Fibroblast of skin of back (primary cell): ENCODE measurements around the gene SLCO4A1.

Source experiments
- DNase-seq: peaks from one replicate; pipeline ENCODE4 v3.0.0-alpha.2; 2013

SLCO4A1 gene

GRCh38 chr20:62606551-62607201 lies 35.6 kb upstream of the SLCO4A1 start:
- no peak for DNase-seq

GRCh38 chr20:62607366-62608217 lies 34.7 kb upstream of the SLCO4A1 start:
- no peak for DNase-seq

DNA sequence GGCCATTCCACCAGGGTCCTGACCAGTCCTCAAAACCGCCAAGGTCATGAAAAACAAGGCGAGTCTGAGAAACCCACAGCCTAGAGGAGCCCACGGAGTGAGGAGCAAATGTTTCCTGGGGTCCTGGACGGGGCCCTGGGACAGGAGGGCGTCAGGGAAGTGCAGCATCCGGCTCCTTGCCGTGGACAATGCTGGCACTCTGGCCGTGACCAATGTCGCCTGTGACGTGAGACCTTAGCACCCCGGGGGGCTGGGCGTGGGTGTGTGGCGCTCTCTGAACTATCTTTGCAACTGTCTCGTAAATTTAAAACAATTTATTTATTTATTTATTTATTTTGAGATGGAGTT lies 34.1 kb upstream of the SLCO4A1 start:
- no peak for DNase-seq

GRCh38 chr20:62609279-62609720 lies 33.0 kb upstream of the SLCO4A1 start:
- DNase-seq, result no peak

- no peak for DNase-seq
Observed at GRCh38 chr20:62609811-62610757, 32.2 kb upstream of the SLCO4A1 start.

- DNase-seq, result no peak
Observed at GRCh38 chr20:62611012-62611411, 31.3 kb upstream of the SLCO4A1 start.

DNA sequence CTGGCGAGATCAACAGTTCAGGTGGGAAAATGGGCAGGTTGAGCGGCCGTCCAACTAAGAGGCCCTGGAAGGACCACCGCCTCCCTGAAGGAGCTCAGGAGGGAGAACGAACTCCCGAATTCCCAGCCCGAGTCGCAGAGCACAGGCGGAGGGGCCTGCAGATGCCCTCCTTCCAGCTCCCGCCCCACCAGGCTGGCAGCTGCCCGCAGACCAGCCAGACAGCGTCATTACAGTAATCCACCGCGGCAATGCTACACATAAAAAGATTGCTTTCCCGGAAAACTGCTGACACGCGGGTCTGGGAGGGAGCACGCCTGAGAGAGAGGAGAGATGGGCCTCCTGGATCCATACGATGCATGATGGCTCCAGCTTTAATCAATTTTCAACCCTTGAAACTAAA lies 30.5 kb upstream of the SLCO4A1 start:
- no peak for DNase-seq

GRCh38 chr20:62614085-62614960 lies 28.0 kb upstream of the SLCO4A1 start:
- DNase-seq, result no peak

DNA sequence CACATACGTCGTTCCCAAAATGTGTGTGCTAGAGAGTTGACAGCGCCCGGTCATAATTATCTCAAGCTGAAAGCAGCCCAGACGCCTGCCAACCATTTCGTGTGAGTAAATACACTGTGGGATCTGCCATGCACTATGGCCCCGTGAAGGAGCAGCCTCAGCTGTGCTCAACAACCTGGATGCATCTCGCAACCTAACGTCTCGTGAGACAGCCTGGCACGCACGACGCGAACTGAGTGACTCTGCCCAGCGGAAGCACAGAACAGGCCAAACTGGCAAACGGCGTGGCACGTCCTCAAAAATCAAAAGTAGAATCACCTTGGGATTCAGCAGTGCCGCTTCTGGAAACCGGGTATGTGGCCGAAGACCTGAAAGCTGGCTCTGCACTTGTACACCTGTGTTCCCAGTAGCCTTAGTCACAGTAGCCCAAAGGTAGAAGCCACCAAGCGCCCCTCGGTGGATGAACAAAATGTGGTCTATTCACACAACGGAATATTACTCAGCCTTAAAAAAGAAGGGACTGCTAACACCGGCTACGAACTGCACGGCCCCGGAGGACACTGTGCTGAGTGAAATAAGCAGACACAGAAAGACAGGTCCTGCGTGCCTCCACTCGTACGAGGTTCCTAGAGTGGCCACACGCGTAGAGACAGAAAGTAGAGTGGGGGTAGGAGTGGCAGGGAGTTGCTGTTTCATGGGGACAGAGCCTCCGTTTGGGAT lies 27.2 kb upstream of the SLCO4A1 start:
- DNase-seq, result no peak

DNA sequence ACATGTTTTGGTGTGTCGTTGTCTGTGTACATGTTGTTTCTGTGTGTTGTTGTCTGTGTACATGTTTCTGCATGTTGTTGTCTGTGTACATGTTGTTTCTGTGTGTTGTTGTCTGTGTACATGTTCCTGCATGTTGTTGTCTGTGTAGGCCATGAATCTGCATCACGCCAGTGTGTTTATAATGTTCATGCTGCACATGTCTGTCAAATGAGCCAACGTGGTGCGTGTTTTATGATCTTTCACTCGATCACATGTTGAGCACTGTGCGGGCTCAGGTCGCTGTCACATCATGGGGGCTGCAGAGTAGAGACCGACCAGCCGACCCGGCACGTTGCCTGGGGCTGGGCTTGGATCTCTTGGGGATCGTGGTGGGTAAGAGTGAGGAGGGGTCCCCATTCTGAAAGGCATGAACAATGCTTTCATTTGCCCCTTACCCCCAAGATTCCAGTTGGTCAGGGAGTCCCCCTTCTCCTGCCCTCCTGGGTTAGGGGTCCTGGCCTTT lies 26.5 kb upstream of the SLCO4A1 start:
- DNase-seq, result no peak

DNA sequence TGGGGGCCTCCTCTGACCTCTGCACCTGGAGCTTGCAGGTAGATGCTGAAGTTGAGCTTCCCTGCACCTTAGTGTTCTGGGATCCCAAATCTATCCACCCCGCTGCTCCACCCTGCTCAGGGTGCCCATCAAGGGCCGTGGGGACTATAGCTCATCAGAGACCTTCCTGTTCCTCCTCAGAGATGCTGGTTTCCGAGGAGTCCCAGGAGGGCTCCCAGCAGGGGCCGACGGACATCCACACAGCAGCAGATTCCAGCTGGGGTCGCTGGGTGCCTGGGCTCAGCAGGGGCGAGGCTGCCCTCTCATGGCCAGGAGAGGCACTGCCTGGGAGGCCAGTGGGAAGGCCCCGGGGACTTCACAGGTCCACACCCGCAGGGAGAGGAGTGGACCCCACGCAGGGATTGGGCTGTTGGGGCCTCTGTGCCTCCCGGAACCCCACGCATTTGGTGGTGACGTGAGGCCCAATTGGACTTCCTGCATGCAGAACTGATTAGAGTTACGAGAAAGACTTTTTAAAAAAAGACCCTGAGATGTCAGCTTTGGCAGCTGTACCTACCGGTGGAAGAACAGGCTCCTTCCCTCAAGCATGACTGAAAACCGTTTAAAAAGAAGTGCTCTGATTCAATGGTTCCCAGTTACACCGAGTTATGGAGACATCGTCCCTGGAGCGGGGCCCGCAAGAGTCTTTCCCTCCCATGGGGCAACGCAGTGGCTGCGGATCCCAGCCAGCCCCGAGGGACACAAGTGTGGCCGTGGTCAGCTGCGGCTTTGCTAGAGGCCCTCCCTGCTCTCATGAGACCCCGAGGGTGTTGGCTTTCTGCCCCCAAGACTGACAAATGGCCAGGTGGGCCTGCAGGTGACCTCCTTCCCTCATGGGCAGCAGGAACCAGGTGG lies 25.3 kb upstream of the SLCO4A1 start:
- DNase-seq, result peak; percentile 39

GRCh38 chr20:62617711-62618483 lies 24.4 kb upstream of the SLCO4A1 start:
- DNase-seq, result peak; percentile 7

- no peak for DNase-seq
Observed at GRCh38 chr20:62618611-62619529, 23.4 kb upstream of the SLCO4A1 start.

GRCh38 chr20:62620625-62621024 lies 21.7 kb upstream of the SLCO4A1 start:
- DNase-seq, result no peak

DNA sequence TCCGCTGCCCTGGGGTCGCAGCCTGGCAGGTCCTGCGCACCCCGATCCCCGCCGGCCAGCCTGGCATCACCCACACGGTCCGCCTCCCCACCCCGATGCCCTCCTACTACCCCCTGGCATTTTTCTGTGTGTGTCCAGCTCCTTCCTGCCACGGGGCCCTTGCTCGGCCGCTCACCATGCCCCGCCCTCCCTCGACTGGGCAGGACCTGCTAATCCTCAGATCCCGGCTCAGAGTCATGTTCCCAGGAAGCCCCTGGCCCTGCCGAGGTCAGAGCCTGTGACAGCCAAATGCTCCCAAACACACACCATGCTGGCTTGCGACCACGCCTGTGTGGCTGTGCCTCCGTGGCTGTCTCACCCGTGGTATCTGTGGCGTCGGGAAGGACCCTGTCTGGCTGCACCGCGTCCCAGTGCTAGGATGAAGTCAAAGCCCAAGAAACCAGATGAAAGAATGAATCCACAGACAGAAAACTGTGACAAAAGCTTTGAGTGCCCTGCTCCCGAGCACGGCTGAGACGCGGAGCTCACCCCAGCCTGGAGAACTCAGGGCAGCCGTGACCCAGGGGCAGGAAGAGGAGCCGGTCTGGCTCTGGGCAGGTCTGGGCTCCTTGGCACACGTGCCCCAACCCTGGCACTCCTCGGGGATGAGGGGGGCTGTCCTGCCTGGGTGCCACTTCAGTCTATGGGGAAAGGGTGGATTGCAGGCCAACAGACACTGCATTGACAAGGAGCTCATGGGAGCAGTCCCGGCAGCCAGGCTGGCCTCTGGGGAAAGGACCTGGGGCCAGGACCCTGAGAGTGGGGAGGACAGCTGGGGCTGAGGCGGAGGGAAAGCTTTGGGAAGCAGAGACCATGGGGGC lies 20.8 kb upstream of the SLCO4A1 start:
- DNase-seq, result no peak

DNA sequence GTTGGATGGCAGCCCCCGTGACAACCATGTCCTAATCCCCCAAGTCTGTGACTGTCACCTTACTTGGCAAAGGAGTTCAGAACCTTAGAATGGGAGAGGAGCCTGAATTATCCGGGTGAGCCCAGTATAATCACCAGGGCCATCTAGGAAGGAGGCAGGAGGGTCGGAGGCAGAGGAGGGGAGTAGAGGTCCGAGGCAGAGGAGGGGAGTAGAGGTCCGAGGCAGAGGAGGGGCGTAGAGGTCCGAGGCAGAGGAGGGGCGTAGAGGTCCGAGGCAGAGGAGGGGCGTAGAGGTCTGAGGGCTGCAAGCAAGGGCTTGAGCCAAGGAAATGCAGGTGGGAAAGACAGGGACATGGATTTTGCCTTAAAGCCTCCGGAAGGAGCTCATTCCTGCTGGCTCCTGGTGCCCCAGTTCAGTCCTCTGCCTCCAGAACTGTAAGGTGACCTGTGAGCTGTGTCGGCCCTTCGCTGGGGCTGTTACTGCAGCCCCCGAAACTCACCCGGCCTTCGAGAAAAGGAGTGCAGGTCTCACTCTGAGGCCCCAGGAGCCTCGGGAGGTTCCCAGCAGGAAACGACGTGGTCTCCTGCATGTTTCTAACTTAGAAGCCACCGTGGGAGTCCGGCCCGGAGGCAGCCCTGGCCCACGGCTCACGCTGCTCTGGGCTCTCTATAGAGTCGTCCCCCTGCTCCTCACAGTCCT lies 20.0 kb upstream of the SLCO4A1 start:
- DNase-seq, result no peak
